Mesendoderm (in vitro differentiated cells): Measurements from ENCODE around the gene NAA15.
"Not testable (repeated sequence)": the region's sequence is repeated elsewhere in the genome, so short reads cannot be mapped to it uniquely, and the experiment has no call there.

Experiments
- DNase-seq: peaks from one replicate; pipeline ENCODE4 v3.0.0; 2013
- H2AK5ac ChIP-seq: 2 replicates; pipeline ENCODE4 v1.6.1; 2013; ENCODE audit warnings: low read length, inconsistent platforms
- H2BK120ac ChIP-seq: 2 replicates; pipeline ENCODE4 v1.6.1; 2013; ENCODE audit warnings: low read depth, mild to moderate bottlenecking, low read length, moderate library complexity, mixed read lengths
- H2BK15ac ChIP-seq: replicated peaks from 2 replicates; pipeline ENCODE4 v1.6.1; 2013; ENCODE audit warnings: low read depth, mild to moderate bottlenecking, moderate library complexity
- H2BK5ac ChIP-seq: 2 replicates; pipeline ENCODE4 v1.6.1; 2013; ENCODE audit warnings: low read length, inconsistent platforms
- H3K18ac ChIP-seq: 2 replicates; pipeline ENCODE4 v1.6.1; 2013; ENCODE audit warnings: mild to moderate bottlenecking, low read length, mixed read lengths
- H3K23ac ChIP-seq: one replicate; pipeline ENCODE4 v1.6.1; 2013; ENCODE audit warnings: low read length
- H3K27ac ChIP-seq: 2 replicates; pipeline ENCODE4 v1.5.1; 2013; ENCODE audit warnings: low read depth, mild to moderate bottlenecking, inconsistent platforms, low read length, moderate library complexity
- H3K27me3 ChIP-seq: 2 replicates; pipeline ENCODE4 v1.6.1; 2013; ENCODE audit warnings: low read length, control low read depth, mild to moderate bottlenecking, inconsistent platforms; ENCODE audit not compliant: insufficient read depth, poor library complexity
- H3K36me3 ChIP-seq: 2 replicates; pipeline ENCODE4 v1.6.1; 2013; ENCODE audit warnings: low read length, inconsistent platforms; ENCODE audit not compliant: control insufficient read depth, insufficient read depth
- H3K4ac ChIP-seq: one replicate; pipeline ENCODE4 v1.6.1; 2013; ENCODE audit warnings: low read depth, mild to moderate bottlenecking, low read length, moderate library complexity
- H3K4me1 ChIP-seq: 2 replicates; pipeline ENCODE4 v1.6.1; 2013; ENCODE audit warnings: low read depth, low read length, inconsistent platforms; ENCODE audit not compliant: control insufficient read depth
- H3K4me2 ChIP-seq: 2 replicates; pipeline ENCODE4 v1.6.1; 2013; ENCODE audit warnings: low read length
- H3K4me3 ChIP-seq: 2 replicates; pipeline ENCODE4 v1.5.1; 2013; ENCODE audit warnings: mild to moderate bottlenecking, low read length
- H3K56ac ChIP-seq: one replicate; pipeline ENCODE4 v1.6.1; 2013; ENCODE audit warnings: low read length
- H3K79me1 ChIP-seq: 2 replicates; pipeline ENCODE4 v1.6.1; 2013; ENCODE audit warnings: low read length, inconsistent platforms
- H3K79me2 ChIP-seq: 2 replicates; pipeline ENCODE4 v1.6.1; 2013; ENCODE audit warnings: mild to moderate bottlenecking, low read length; ENCODE audit not compliant: control insufficient read depth, insufficient read depth
- H3K9ac ChIP-seq: 2 replicates; pipeline ENCODE4 v1.6.1; 2013; ENCODE audit warnings: low read length, inconsistent platforms
- H4K5ac ChIP-seq: one replicate; pipeline ENCODE4 v1.6.1; 2013; ENCODE audit warnings: low read length
- H4K8ac ChIP-seq: one replicate; pipeline ENCODE4 v1.6.1; 2013; ENCODE audit warnings: low read depth, mild to moderate bottlenecking, control low read depth, low read length, moderate library complexity
- WGBS: extraction: QIAGEN DNeasy Blood & Tissue Kit; methylation state at CpG from one replicate; pipeline ENCODE4 v1.1.7; 2013; ENCODE audit warnings: low lambda C conversion rate, missing lambda C conversion rate; ENCODE audit not compliant: insufficient coverage; ENCODE audit errors: extremely low coverage; 5-methylcytosine and 5-hydroxymethylcytosine counted together

NAA15 gene

GRCh38 chr4:139322070-139322469 lies 20.8 kb downstream of the NAA15 start:
- not testable (repeated sequence) for H3K23ac ChIP-seq, H2BK120ac ChIP-seq, H3K56ac ChIP-seq, H3K4me1 ChIP-seq, H3K27ac ChIP-seq, H3K4me2 ChIP-seq, H3K27me3 ChIP-seq, H2BK5ac ChIP-seq, H3K18ac ChIP-seq, H4K5ac ChIP-seq, H3K4me3 ChIP-seq, H2AK5ac ChIP-seq, DNase-seq, H3K9ac ChIP-seq, H4K8ac ChIP-seq, H3K79me1 ChIP-seq, H2BK15ac ChIP-seq, H3K36me3 ChIP-seq, H3K4ac ChIP-seq
- H3K79me2 ChIP-seq, result peaks cover 76% of the 10 kb centered on the region
- WGBS, result no CpG with 5 or more reads among the region's 1 CpG

- not testable (repeated sequence) for H3K27ac ChIP-seq, H3K4ac ChIP-seq, H3K23ac ChIP-seq, H3K56ac ChIP-seq, H3K4me2 ChIP-seq, H3K9ac ChIP-seq, DNase-seq, H3K79me1 ChIP-seq, H3K27me3 ChIP-seq, H3K4me3 ChIP-seq, H2BK15ac ChIP-seq, H3K18ac ChIP-seq, H4K8ac ChIP-seq, H2AK5ac ChIP-seq, H3K36me3 ChIP-seq, H4K5ac ChIP-seq, H3K4me1 ChIP-seq, H2BK120ac ChIP-seq, H2BK5ac ChIP-seq
- H3K79me2 ChIP-seq, result peaks cover 76% of the 10 kb centered on the region
- WGBS, result no CpG with 5 or more reads among the region's 6 CpGs
Observed at GRCh38 chr4:139322541-139322940, 21.2 kb downstream of the NAA15 start.

- peaks cover 3% of the 10 kb centered on the region for H3K79me1 ChIP-seq
- peaks cover 70% of the 10 kb centered on the region for H3K79me2 ChIP-seq
- H4K5ac ChIP-seq, result no peak overlapping the region
- WGBS, result no CpG with 5 or more reads among the region's 6 CpGs
- H2BK5ac ChIP-seq, result no peak overlapping the region
- no peaks in the 10 kb centered on the region for H3K27me3 ChIP-seq
- H3K9ac ChIP-seq, result no peak overlapping the region
- H2AK5ac ChIP-seq, result no peak overlapping the region
- no peak overlapping the region for H3K4ac ChIP-seq
- H3K56ac ChIP-seq, result no peak overlapping the region
- H2BK120ac ChIP-seq, result no peak overlapping the region
- H3K18ac ChIP-seq, result no peak overlapping the region
- H3K4me3 ChIP-seq, result no peak overlapping the region
- H2BK15ac ChIP-seq, result no peak overlapping the region
- no peak overlapping the region for H4K8ac ChIP-seq
- no peak overlapping the region for H3K4me2 ChIP-seq
- H3K36me3 ChIP-seq, result no peaks in the 10 kb centered on the region
- H3K27ac ChIP-seq, result no peak overlapping the region
- H3K23ac ChIP-seq, result no peak overlapping the region
- no peak for DNase-seq
- H3K4me1 ChIP-seq, result no peaks in the 10 kb centered on the region
Observed at GRCh38 chr4:139324620-139325019, 23.3 kb downstream of the NAA15 start.

- Histone ChIP-seq H3K56ac (no peak overlapping the region), H2AK5ac (no peak overlapping the region), H2BK5ac (no peak overlapping the region), H2BK15ac (no peak overlapping the region), H3K36me3 (no peaks in the 10 kb centered on the region), H3K4ac (no peak overlapping the region), H3K4me3 (no peak overlapping the region), H3K18ac (no peak overlapping the region), H4K8ac (no peak overlapping the region), H3K79me2 (peaks cover 52% of the 10 kb centered on the region), H3K27me3 (no peaks in the 10 kb centered on the region), H3K27ac (no peak overlapping the region), H4K5ac (no peak overlapping the region), H3K23ac (peak overlapping the region; percentile 35), H2BK120ac (no peak overlapping the region), H3K4me1 (no peaks in the 10 kb centered on the region), H3K79me1 (peaks cover 9% of the 10 kb centered on the region), H3K4me2 (no peak overlapping the region), H3K9ac (no peak overlapping the region)
- DNase-seq, result peak; percentile 27
- WGBS, result no CpG with 5 or more reads among the region's 4 CpGs
Observed at GRCh38 chr4:139329665-139330200, 28.4 kb downstream of the NAA15 start.

GRCh38 chr4:139330283-139330682 lies 29.0 kb downstream of the NAA15 start:
- no peak overlapping the region for H2AK5ac ChIP-seq
- no peak overlapping the region for H3K4me2 ChIP-seq
- H3K23ac ChIP-seq, result no peak overlapping the region
- no peak overlapping the region for H3K4me3 ChIP-seq
- H2BK15ac ChIP-seq, result no peak overlapping the region
- no peak overlapping the region for H3K9ac ChIP-seq
- WGBS, result no CpG with 5 or more reads among the region's 3 CpGs
- H3K27me3 ChIP-seq, result no peaks in the 10 kb centered on the region
- H3K56ac ChIP-seq, result no peak overlapping the region
- no peaks in the 10 kb centered on the region for H3K4me1 ChIP-seq
- no peak overlapping the region for H2BK5ac ChIP-seq
- no peak overlapping the region for H3K18ac ChIP-seq
- peaks cover 9% of the 10 kb centered on the region for H3K79me1 ChIP-seq
- H3K27ac ChIP-seq, result no peak overlapping the region
- H2BK120ac ChIP-seq, result no peak overlapping the region
- no peak overlapping the region for H4K8ac ChIP-seq
- no peak overlapping the region for H3K4ac ChIP-seq
- DNase-seq, result no peak
- H3K79me2 ChIP-seq, result peaks cover 52% of the 10 kb centered on the region
- no peak overlapping the region for H4K5ac ChIP-seq
- no peaks in the 10 kb centered on the region for H3K36me3 ChIP-seq

GRCh38 chr4:139331185-139331584 lies 29.9 kb downstream of the NAA15 start:
- Histone ChIP-seq H2AK5ac (no peak overlapping the region), H4K5ac (no peak overlapping the region), H2BK15ac (no peak overlapping the region), H3K36me3 (no peaks in the 10 kb centered on the region), H3K9ac (no peak overlapping the region), H3K4me2 (no peak overlapping the region), H3K23ac (no peak overlapping the region), H2BK5ac (no peak overlapping the region), H3K79me1 (peaks cover 9% of the 10 kb centered on the region), H2BK120ac (no peak overlapping the region), H3K4ac (no peak overlapping the region), H3K56ac (no peak overlapping the region), H3K4me3 (no peak overlapping the region), H3K27ac (no peak overlapping the region), H3K4me1 (no peaks in the 10 kb centered on the region), H3K27me3 (no peaks in the 10 kb centered on the region), H3K79me2 (peaks cover 46% of the 10 kb centered on the region), H3K18ac (no peak overlapping the region), H4K8ac (no peak overlapping the region)
- no CpG with 5 or more reads among the region's 1 CpG for WGBS
- DNase-seq, result no peak
